GM18507 (cell line): ENCODE measurements around the gene NOX3.

ENCODE experiments used
- DNase-seq: peaks from one replicate; pipeline ENCODE4 v3.0.0; 2011; ENCODE audit warnings: low read depth; ENCODE audit not compliant: insufficient read length; ENCODE audit errors: extremely low spot score
- FAIRE-seq: peaks from 2 replicates; lab custom pipeline; 2011; peaks lifted over from hg19 to GRCh38; lab: Jason Lieb, UNC

The NOX3 gene

DNA sequence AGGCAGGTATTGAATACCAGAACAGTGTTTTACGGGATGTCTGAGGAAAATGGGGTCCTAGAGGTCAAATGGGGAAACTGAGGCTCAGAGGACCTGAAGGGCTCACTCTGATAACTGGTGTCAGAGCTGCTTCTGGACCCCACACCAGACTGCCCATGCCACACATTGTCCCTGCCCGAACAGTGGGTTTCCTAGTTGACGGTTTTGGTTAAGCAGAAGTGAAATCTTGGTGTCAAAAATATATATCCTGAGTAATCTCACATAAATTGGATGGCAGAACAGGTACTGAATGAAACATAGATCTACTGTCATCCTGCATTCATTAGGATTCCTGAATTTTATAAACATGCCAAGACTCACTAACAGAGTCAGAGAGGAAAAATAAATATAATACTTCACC lies 16.3 kb downstream of the NOX3 start:
- no peak for DNase-seq
- FAIRE-seq = no peak

DNA sequence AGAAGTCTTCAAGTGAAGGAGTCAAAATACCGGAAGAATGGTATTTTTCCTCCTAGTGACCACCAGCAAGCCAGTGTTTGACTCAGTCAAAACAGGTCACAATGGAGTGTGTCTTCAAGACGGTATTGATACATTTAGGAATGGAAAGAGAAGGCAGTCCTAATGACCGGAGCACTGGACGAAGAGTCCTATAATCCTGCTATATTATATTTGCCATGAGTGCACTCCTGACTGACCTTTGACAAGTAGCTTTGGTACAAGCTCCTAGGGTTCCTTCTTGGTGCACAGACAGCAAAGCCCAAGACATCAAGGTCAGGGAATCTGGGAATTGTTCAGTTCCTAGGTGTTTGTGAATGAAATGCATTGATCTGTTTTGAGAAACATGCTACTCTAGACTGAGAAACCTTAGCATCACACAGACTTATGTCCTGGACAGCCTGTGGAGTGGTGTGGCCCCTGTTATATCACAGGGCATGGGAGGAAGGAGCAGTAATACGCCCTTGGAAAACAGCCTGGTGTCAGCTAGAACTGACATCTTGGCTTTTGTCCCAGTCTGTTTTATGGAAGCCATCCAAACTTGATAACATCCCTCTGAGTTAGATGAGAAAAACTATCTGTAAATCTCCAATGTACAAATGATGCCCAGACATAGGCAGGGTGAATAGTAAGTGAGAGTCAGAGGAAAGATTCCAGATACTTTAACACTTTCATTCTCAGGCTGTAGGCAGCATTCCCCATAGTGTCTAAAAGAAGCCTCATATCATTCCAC lies 18.5 kb downstream of the NOX3 start:
- DNase-seq (no peak), FAIRE-seq (no peak)

DNA sequence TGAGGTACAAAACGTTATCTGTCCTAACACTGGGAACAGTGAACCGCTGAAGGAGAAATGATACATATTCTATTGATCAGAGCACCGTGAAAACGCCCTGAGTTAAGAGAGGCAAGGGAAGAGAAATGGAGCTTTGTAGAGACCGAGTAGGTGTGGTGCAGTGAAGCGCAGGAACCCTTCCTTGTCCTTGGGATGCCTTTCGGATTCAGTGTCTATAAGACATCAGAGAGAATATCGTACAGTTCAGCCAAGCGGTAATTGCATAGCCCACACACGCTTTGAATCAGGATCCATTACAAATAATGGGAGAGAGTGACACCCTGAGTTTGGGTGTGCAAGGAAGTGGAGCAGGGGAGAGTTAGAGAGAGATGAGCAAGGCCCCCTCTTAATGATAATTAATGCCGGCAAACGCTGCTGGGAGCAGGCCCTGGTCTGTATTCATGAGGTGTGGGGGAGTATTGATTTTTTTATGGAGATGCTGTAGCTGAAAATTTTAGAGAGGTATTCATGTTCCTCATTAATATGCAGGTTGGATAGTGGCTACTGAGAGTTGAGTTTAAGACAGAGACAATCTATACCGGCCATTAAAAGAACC lies 20.7 kb downstream of the NOX3 start:
- FAIRE-seq (no peak), DNase-seq (no peak)

DNA sequence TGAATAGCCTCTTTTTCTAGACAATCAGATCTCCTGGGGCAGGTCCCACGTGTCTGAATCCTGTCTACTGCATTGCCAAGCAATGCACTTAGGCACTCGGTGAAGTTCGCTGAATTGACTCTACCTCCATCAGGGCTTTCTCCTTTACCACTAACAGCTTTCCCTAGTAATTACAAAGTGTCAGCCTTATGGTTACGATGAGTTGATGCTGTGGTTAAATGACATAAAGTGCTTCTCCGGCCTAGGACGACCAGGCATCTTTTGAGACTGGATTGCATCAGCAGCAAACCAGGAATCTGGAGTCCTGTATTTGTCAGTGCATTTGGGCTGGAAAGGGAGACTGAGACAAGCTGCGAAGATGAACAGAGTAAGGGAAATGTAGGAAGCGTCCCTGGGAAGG lies 21.5 kb downstream of the NOX3 start:
- DNase-seq = no peak
- FAIRE-seq = no peak

DNA sequence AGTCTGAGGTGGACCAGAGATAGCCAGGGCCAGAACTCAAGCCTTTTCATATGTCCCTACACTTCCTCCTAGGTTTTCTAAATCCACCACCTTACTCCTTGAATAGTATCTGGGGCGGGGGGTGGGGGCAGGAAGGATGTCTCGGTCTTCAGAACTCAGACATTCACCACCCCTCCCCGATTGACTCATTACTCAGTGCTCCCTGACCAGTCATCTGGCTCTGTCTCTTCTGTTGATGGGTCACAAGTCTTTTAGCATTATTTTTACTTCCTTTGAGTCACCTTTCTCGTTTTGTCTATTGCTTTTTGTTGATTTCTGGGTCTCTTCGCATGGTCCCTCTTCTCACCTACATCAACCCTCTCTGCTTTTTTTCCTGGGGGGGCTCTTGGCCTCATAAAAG lies 23.3 kb downstream of the NOX3 start:
- DNase-seq (no peak), FAIRE-seq (no peak)

DNA sequence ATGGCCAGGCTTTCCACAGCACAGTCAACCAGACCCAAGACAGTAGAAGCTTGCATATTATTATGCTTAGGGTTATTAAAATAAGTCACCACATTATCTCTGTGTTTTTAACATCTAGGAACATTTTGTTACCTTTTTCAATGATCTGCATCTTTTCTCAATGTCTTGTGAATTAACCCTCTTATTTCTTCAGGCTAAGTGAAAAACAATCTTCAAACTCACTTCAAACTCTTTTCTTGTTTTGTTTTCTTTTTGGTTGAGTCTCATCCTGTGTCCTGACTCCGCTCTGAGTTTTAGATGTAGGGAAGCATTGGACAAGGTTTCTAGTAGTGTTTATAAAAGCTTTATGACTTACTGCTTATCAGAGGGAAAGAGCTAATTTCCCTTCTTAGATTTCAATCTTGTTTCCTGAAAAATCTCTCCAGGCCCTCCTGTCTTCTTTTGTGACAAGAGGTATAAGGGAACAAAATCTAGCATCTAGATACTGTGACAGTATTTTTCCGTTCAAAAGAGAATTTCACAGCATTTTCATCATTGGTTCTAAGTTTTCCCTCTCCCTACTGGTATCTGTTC lies 26.2 kb downstream of the NOX3 start:
- DNase-seq = no peak
- no peak for FAIRE-seq

DNA sequence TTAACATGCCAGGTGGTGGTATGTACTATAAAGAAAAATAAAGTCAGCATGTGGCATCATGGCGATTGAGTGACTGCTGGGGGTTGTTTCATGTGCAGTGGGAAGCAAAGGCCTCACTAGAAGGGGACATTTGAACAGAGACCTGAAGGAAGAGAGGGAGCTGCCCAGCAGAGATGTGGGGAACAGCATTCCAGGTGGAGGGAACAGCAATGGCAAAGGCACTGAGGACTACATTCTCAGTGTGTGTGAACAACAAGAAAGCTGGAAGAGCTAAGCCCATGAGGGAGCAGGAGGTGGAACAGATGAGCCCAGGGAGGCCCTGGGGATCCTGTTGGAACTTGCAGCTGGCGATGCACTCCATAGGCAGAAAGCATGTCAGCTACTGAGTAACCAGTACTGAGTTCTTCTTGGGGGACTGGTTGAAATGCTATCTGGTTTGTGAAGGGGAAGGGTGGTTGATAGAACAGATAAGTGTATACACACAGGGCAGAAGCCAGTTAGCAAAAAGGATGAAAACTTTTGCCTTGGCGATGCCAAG lies 29.2 kb downstream of the NOX3 start:
- FAIRE-seq = no peak
- DNase-seq = no peak

DNA sequence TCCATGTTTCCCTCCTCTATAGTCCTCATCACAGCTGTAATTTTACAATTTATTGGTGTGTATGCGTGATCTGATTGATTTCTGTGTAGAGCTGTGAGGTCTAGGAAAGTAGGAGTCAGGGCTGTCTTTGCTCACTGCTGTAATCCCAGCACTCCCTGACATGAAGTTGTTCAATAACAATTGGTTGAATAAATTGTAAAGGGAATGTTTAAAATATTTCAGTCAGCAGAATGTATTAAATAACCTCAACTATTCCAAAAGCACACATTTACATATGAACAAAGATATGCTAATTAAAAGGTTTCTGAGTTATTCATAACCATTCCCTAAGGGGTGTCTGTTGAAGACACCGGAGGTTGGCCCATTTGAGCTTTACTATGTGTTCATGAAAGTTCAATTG lies 31.5 kb downstream of the NOX3 start:
- no peak for DNase-seq
- no peak for FAIRE-seq

DNA sequence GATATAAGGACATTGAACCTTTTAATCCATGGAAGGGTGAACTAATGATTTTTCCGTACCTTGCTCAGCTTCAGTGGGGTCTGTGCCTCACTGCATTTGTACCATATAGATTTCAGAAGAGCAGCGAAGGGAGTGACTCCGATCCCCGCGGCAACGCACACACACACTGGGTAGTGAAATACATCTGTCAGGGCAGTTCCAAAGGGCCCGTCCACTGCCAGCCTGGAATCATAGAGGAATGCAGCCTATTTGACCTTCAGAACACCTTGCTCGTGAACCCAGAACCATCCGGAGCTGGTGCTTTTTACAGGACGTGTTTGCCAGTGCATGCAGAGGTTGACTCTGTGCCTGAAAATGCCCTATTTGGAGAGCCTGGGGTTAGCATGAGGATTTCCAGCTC lies 33.0 kb downstream of the NOX3 start:
- no peak for FAIRE-seq
- DNase-seq = no peak

DNA sequence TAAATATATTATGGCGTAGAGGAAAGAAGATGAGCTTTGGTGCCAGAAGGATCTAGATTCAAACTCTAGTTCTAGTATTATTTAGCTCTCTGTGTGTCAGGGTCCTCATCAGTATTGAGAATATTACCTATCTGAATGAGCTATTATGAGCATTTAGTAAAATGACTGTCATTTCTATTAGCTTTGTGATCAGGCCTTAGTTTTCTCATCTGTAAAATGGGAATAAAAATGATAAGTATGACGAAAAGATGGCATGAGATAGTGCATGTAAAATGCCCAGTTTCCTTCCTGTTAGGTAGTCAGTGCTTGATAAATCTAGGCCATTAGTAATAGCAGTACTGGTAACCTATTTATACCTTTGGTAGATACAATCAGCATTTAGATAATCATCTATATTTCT lies 35.1 kb downstream of the NOX3 start:
- FAIRE-seq (no peak), DNase-seq (no peak)

DNA sequence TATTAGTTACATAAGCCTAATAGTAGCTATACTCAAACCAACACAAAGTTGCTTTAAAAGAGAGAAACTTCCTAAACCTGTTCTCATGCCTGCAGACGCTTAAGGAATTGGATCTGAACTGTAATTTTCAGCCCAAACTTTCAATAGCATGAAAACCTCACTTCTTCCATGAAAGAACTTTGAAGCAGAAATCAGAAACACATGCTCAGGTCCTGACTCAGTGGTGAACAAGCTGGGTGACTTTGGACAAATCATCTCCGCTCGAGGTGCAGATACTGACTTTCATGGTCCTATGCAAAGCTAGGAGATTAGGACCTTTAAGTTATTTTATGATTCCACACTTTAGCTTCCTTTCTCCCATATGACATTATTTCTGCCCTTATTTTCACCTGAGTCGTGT lies 36.5 kb downstream of the NOX3 start:
- DNase-seq (no peak), FAIRE-seq (no peak)

DNA sequence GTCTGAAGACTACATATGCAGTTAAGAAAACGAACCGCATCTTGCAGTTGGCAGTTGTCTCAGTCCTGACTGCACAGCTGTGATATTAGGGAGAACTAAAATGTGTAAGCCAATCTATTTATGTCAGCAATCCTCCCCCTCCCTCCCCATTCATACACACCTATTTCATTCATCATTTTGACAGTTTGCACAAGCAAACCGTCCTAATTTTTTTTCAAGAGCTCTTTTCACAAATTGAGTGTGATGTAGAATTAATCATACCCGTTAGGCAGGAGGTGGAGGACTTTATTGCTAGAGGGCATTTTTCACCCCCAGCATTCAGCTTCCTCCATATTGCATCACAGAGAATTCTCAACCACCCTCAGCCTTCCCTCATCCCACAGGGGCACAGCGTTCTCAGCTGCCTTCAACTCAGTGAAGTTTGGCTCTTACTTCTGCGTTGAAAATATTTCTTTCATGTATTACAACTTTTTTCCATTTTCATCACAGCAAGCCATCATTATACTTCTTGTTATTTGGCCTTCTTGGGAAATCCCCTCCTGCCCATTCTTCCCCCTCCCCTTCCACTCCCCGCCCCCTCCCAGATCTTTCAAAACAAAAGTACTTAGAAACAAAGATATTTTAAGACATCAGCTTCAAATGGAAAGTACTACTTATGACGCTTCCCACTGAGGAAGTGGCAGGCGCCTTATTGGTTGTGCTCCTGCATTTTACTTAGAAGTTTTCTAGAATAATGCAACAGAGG lies 37.5 kb downstream of the NOX3 start:
- FAIRE-seq = peak; percentile 78
- DNase-seq = peak; percentile 4

DNA sequence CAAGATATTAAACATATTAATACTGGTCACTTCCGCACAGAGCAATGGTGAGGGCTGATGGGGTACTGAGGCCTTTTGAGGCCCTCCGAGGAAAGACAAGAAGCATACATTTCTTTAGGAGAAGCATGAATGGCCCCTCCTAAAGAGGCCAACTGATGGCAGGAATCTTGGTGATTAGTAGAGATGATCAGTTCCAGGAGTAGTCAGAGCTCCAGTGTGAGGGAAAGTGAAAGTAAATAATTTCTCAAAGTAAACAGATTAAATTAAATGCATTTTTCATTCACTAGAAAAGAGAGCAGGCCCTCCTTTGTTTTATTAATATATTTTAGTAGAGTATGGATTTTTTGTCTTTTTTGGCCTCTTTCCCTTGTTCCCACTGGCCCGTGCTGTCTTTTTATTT lies 38.2 kb downstream of the NOX3 start:
- no peak for DNase-seq
- FAIRE-seq = no peak

DNA sequence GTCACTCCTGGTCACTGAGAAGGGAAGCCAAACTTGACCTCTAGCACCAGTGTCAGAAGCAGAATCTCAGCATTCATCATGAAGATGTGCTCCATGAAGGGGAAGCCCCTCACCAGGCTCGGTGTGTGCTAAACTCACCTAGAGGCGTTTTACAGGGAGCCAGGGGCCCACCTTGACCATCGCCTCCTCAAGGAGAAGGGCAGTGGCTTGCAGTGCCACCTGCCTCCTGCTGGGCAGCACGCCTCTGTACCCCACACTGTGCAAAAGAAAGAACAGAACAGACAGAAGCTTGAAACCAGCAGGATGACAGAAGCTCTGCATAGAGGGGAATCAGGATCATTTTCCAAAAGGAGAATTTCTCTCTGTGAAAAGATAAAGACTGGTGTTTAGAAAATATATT lies 39.7 kb downstream of the NOX3 start:
- no peak for FAIRE-seq

DNA sequence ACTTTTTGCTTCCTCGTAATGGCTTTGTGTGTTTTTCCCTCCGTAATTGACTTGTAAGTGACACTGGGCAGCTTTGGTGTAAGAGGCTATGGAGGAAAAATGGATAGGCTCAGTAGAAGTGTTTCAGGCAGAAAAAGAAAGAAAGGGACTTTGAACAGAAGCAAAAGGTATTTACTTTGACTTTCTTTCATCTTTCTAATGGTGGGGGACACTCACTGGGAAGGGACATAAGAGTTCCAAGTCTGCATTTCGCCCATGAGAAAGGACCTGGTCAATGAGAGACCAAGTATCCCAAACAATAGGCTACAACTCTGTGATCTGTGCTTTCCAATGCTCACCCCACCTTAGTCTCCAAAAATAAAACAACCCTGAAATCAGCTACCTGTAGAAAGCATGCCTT lies 41.6 kb downstream of the NOX3 start:
- no peak for FAIRE-seq
- DNase-seq = no peak

More for the DNA sequence above, 39.7 kb downstream of the NOX3 start:
- DNase-seq = no peak

DNA sequence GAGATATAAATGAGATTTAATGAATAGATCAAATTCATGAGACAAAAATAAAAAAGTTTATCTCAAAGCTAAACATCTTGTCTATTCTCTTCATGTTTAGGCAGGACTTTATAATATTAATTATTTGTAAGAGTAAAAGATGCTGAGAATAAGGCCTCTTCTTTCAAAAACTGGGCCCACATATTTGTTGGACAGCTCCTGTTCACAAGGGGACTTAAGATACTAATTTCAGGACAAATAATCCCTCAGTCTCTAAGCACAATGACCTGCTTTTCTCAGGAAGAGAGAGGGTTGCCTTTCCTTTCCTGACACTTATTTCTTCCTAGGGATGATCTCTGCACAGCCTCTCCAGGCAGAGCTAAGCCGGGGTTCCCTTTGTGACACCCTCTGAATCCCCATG lies 43.3 kb downstream of the NOX3 start:
- FAIRE-seq (no peak), DNase-seq (no peak)

DNA sequence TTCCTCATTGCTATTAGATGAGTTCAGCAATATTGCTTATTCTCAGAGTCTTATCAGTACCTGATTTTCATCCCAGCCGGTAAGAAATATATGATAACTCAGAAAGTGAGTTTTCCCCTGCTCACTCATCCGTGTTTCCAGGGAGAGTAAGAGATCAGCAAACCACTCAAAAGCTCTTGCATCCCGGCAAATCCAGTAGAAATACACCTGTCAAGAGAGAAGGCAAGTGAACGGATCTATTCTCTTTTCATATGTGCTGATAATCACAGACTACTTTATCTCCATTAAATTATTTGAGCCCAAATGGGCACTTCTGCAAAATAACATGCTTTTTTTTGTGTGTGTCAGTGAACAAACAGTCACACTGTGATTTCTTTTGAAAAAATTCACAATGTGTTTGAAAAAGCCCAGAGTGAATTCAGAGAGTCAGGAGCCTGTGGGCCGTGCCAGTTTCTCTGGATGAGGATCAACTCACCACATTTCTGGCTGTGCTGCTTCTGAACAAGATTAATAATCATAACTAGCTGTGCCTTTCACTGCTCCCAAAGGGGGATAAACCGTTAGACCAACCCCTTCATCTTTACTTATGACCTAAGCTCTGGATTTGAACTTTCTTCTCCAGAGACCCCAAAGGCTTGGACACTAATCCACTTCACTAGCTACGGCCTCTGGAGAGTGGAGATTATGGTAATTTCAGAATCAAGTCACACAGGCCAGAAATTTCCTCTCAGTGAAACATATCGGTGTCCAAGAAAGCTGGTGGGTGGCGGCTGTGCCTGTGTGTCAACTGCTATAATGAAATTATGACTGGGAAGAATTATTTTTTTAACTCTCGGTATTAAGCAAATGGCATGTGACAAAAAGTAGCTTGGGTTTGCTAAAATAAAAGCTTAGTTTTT lies 44.2 kb downstream of the NOX3 start:
- no peak for FAIRE-seq
- DNase-seq = no peak

DNA sequence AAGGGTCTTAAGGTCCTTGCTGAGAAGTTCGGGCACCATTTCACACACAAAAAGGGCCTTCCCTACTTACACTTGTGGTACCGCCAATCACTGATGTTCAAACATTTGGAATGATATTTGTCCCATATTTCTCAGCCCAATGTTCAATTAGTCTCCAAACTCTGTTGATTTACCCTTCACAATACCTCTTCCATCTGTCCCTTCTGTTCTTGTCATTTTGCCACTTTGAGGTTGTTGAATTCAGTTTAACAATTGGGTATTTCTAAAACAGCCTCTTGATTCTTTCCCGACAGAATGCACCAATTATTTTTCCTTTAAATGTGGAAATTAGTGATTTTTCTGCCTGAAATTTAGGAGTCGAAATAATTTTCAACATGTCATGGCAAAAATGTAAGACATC lies 46.2 kb downstream of the NOX3 start:
- FAIRE-seq (no peak), DNase-seq (no peak)

DNA sequence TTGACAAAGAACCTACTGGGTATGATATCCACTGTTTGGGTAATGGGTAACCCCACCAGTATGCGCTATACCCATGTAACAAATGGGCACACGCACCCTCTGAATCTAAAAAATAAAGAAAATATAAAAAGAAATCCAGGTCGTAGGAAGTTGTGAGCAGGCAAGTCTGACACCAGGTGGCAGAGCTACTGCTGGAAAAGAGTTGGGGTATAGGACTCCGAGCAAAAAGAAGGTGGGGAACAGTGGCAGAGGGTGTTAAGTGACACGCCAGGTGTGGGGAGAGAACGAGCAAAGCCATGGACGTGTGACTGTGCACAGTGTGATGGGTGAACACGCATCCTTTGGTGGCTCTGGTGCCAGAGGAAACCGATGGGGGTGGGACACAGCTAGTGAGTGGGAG lies 46.7 kb downstream of the NOX3 start:
- no peak for DNase-seq
- FAIRE-seq = no peak
